Nephron (organoid): ENCODE results near the gene NAA25.
A peak's percentile ranks its signal among the peaks of the same experiment; 100 is the strongest.
"Not testable (repeated sequence)": the region's sequence is repeated elsewhere in the genome, so short reads cannot be mapped to it uniquely, and the experiment has no call there.

ENCODE experiments used
- H3K27ac Mint-ChIP-seq, 3 experiments: 2 replicates each; pipeline ENCODE4 v1.8.0; 2020; ENCODE audit warnings: mixed read lengths in 3 of 3, mild to moderate bottlenecking in 2 of 3, moderate library complexity in 1 of 3
- H3K27me3 Mint-ChIP-seq: 2 replicates; pipeline ENCODE4 v1.8.0; 2021; ENCODE audit warnings: low read depth, mild to moderate bottlenecking, moderate library complexity, mixed read lengths
- H3K36me3 Mint-ChIP-seq: 2 replicates; pipeline ENCODE4 v1.8.0; 2020; ENCODE audit warnings: low read depth, mixed read lengths
- H3K4me1 Mint-ChIP-seq: 2 replicates; pipeline ENCODE4 v1.8.0; 2020; ENCODE audit warnings: mixed read lengths
- H3K4me3 Mint-ChIP-seq, 3 experiments: 2 replicates each; pipeline ENCODE4 v1.8.0; 2020; ENCODE audit warnings: mild to moderate bottlenecking in 3 of 3, mixed read lengths in 3 of 3, moderate library complexity in 2 of 3
- H3K9me3 Mint-ChIP-seq: 2 replicates; pipeline ENCODE4 v1.8.0; 2020; ENCODE audit warnings: mixed read lengths
- CTCF ChIP-seq, 3 experiments: fragments of 200-600 bp; sonication (generic); IDR thresholded peaks; one replicate each; pipeline ENCODE4 v1.5.0; 2021; ENCODE audit warnings: antibody characterized with exemption in 3 of 3; ENCODE audit not compliant: unreplicated experiment in 3 of 3

Gene NAA25

GRCh38 chr12:111995782-111996480 is 112.7 kb downstream of the NAA25 start:
- H3K4me3 Mint-ChIP-seq: no peak overlapping the region
- no peaks in the 10 kb centered on the region for H3K9me3 Mint-ChIP-seq
- no peaks in the 10 kb centered on the region for H3K27me3 Mint-ChIP-seq
- H3K36me3 Mint-ChIP-seq: peaks cover 8% of the 10 kb centered on the region
- no peak overlapping the region for H3K27ac Mint-ChIP-seq
- no peak for TF ChIP-seq CTCF (IDR thresholded peaks at IDR 0.05; ENCODE audit: unreplicated experiment in 3 of 3)
- H3K4me1 Mint-ChIP-seq: no peaks in the 10 kb centered on the region

GRCh38 chr12:111994211-111995111 is 114.1 kb downstream of the NAA25 start:
- not testable (repeated sequence) for H3K4me1 Mint-ChIP-seq, H3K4me3 Mint-ChIP-seq, H3K9me3 Mint-ChIP-seq, H3K27me3 Mint-ChIP-seq
- peaks cover 16% of the 10 kb centered on the region for H3K36me3 Mint-ChIP-seq
- peak overlapping the region in 2 of 3 experiments; percentile 37 to 49 for H3K27ac Mint-ChIP-seq

- Mint-ChIP-seq H3K4me1 (no peaks in the 10 kb centered on the region), H3K36me3 (peaks cover 22% of the 10 kb centered on the region), H3K4me3 (no peak overlapping the region), H3K27ac (no peak overlapping the region), H3K27me3 (no peaks in the 10 kb centered on the region), H3K9me3 (no peaks in the 10 kb centered on the region)
- TF ChIP-seq CTCF (IDR thresholded peaks at IDR 0.05; ENCODE audit: unreplicated experiment in 3 of 3): no peak
Observed at GRCh38 chr12:111993292-111994150, 115.1 kb downstream of the NAA25 start.

- no peak overlapping the region for H3K27ac Mint-ChIP-seq
- no peaks in the 10 kb centered on the region for H3K27me3 Mint-ChIP-seq
- no peak for TF ChIP-seq CTCF (IDR thresholded peaks at IDR 0.05; ENCODE audit: unreplicated experiment in 3 of 3)
- H3K4me3 Mint-ChIP-seq: no peak overlapping the region
- H3K9me3 Mint-ChIP-seq: no peaks in the 10 kb centered on the region
- H3K4me1 Mint-ChIP-seq: no peaks in the 10 kb centered on the region
- peaks cover 22% of the 10 kb centered on the region for H3K36me3 Mint-ChIP-seq
Observed at GRCh38 chr12:111992464-111992863, 116.1 kb downstream of the NAA25 start.

GRCh38 chr12:111991946-111992345 is 116.6 kb downstream of the NAA25 start:
- Mint-ChIP-seq H3K36me3 (peaks cover 22% of the 10 kb centered on the region), H3K9me3 (no peaks in the 10 kb centered on the region), H3K4me3 (no peak overlapping the region), H3K27ac (no peak overlapping the region), H3K4me1 (no peaks in the 10 kb centered on the region), H3K27me3 (no peaks in the 10 kb centered on the region)
- TF ChIP-seq CTCF (IDR thresholded peaks at IDR 0.05; ENCODE audit: unreplicated experiment in 3 of 3): no peak

- no peaks in the 10 kb centered on the region for H3K27me3 Mint-ChIP-seq
- no peaks in the 10 kb centered on the region for H3K9me3 Mint-ChIP-seq
- no peaks in the 10 kb centered on the region for H3K4me1 Mint-ChIP-seq
- no peak overlapping the region for H3K27ac Mint-ChIP-seq
- TF ChIP-seq CTCF (IDR thresholded peaks at IDR 0.05; ENCODE audit: unreplicated experiment in 3 of 3): no peak
- H3K36me3 Mint-ChIP-seq: peaks cover 22% of the 10 kb centered on the region
- no peak overlapping the region for H3K4me3 Mint-ChIP-seq
Observed at GRCh38 chr12:111991535-111991934, 117.0 kb downstream of the NAA25 start.
